ENCODE data around the gene TMEM273. TPM values are rescaled to one million over a fixed set of nuclear protein-coding genes. Genes with fewer than 3 reads are reported as not detected.

The TMEM273 gene
- total and polyA plus RNA-seq, 10 of the 15 experiments (the other 5 are each of a cell fraction or from before 2014, with no cell fraction given) = 10.3 to 46.3 (median 26.4) TPM

DNA sequence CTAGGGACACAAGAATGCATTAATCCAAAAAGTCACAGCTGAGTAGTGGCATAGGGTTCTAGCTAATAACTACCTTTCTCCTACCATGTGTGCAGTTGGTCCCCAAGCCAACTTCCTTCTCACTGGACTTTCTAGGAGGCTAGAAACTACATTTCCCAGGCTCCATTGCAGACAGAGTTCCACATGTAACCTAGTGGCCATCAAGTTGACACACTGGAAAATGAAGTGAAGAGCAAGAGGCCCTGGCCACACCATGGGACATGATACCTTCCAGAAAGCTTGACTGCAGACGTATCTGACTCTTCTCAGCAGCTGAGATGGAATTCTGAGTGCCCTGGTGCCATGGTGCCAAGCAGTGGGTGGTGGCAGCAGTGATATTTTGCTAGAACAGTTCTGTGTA lies 49.8 kb upstream of the TMEM273 start:
- FAIRE-seq (no peak), DNase-seq (ENCODE audit: low read depth, low spot score) (no peak), ATAC-seq (no peak)
- H3K36me3 ChIP-seq (ENCODE audit: control insufficient read depth in 2 of 2, insufficient read depth in 2 of 2, low read length in 1 of 2) = no peaks in the 10 kb centered on the region
- no peaks in the 10 kb centered on the region for H4K20me1 ChIP-seq (ENCODE audit: control insufficient read depth, insufficient read depth)
- no peaks in the 10 kb centered on the region for H3K79me2 ChIP-seq (ENCODE audit: control insufficient read depth, insufficient read depth, low read length)
- POLR2A ChIA-PET = no interaction called here
- no TSS peak for BruUV-seq (replicated peaks)
- RAD21 ChIA-PET (ENCODE audit: unreplicated experiment) = no interaction called here
- H3K9ac ChIP-seq (ENCODE audit: control insufficient read depth, insufficient read depth, low read length) = no peak overlapping the region
- no peak overlapping the region for H3K27ac ChIP-seq (ENCODE audit: control insufficient read depth, insufficient read depth)
- H3K4me2 ChIP-seq (ENCODE audit: control insufficient read depth, insufficient read depth) = no peak overlapping the region
- SMC1A ChIA-PET (ENCODE audit: uncharacterized antibody, unreplicated experiment) = no interaction called here
- WGBS (ENCODE audit: insufficient coverage, insufficient replicate concordance, low lambda C conversion rate, missing lambda C conversion rate) = 0% methylated on average over 1 of the region's 1 CpG
- H2AFZ ChIP-seq (ENCODE audit: control insufficient read depth, low read depth, low read length) = no peak overlapping the region
- H3K4me3 ChIP-seq = no peak overlapping the region
- CTCF ChIA-PET = no interaction called here
- intact Hi-C loops (cut with micrococcal nuclease; ENCODE audit: unreplicated experiment) = no loop called here
- H3K4me1 ChIP-seq (ENCODE audit: control insufficient read depth, insufficient read depth, low read length) = no peaks in the 10 kb centered on the region
- H3K9me3 ChIP-seq (replicated peaks; ENCODE audit: control insufficient read depth, insufficient read depth, low read length) = no peaks in the 10 kb centered on the region
- peak; percentile 25 for TF ChIP-seq SIX5 (IDR thresholded peaks at IDR 0.05; ENCODE audit: low read depth, low read length, severe bottlenecking)
- TF ChIP-seq LARP7 (IDR thresholded peaks at IDR 0.05) = no peak
- no peaks in the 10 kb centered on the region for H3K27me3 ChIP-seq (replicated peaks in 1 of 2; ENCODE audit: control insufficient read depth in 2 of 2, insufficient read depth in 2 of 2, low read length in 1 of 2)
- in situ Hi-C loops (cut with MboI) = no loop called here

DNA sequence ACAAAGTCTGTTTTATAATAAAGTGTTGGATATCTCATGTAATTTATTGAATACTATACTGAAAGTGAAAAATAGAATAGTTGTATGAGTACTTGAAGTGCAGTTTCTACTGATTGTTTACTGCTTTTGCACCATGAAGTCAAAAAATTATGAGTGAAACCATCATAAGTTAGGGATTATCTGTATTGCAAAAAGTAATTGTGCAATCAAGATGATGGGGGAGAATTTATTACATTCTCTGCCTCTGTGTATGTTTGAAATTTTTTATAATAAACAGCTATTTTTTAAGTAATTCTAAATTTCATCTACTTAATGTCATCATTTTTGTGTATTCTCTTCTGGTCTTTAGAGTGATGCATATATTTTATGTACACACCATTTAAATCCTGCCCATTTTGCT lies 47.2 kb upstream of the TMEM273 start:
- TF ChIP-seq, protein P1, sequence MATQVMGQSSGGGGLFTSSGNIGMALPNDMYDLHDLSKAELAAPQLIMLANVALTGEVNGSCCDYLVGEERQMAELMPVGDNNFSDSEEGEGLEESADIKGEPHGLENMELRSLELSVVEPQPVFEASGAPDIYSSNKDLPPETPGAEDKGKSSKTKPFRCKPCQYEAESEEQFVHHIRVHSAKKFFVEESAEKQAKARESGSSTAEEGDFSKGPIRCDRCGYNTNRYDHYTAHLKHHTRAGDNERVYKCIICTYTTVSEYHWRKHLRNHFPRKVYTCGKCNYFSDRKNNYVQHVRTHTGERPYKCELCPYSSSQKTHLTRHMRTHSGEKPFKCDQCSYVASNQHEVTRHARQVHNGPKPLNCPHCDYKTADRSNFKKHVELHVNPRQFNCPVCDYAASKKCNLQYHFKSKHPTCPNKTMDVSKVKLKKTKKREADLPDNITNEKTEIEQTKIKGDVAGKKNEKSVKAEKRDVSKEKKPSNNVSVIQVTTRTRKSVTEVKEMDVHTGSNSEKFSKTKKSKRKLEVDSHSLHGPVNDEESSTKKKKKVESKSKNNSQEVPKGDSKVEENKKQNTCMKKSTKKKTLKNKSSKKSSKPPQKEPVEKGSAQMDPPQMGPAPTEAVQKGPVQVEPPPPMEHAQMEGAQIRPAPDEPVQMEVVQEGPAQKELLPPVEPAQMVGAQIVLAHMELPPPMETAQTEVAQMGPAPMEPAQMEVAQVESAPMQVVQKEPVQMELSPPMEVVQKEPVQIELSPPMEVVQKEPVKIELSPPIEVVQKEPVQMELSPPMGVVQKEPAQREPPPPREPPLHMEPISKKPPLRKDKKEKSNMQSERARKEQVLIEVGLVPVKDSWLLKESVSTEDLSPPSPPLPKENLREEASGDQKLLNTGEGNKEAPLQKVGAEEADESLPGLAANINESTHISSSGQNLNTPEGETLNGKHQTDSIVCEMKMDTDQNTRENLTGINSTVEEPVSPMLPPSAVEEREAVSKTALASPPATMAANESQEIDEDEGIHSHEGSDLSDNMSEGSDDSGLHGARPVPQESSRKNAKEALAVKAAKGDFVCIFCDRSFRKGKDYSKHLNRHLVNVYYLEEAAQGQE (IDR thresholded peaks at IDR 0.05; ENCODE audit: low read depth, low read length) = no peak
- no peak for TF ChIP-seq NFIC (IDR thresholded peaks at IDR 0.05; ENCODE audit: low read depth, low read length)
- TF ChIP-seq MTA2 (IDR thresholded peaks at IDR 0.05; ENCODE audit: low read depth) = no peak
- TF ChIP-seq, protein P2, sequence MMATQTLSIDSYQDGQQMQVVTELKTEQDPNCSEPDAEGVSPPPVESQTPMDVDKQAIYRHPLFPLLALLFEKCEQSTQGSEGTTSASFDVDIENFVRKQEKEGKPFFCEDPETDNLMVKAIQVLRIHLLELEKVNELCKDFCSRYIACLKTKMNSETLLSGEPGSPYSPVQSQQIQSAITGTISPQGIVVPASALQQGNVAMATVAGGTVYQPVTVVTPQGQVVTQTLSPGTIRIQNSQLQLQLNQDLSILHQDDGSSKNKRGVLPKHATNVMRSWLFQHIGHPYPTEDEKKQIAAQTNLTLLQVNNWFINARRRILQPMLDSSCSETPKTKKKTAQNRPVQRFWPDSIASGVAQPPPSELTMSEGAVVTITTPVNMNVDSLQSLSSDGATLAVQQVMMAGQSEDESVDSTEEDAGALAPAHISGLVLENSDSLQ (IDR thresholded peaks at IDR 0.05) = no peak
- TF ChIP-seq, protein P3, sequence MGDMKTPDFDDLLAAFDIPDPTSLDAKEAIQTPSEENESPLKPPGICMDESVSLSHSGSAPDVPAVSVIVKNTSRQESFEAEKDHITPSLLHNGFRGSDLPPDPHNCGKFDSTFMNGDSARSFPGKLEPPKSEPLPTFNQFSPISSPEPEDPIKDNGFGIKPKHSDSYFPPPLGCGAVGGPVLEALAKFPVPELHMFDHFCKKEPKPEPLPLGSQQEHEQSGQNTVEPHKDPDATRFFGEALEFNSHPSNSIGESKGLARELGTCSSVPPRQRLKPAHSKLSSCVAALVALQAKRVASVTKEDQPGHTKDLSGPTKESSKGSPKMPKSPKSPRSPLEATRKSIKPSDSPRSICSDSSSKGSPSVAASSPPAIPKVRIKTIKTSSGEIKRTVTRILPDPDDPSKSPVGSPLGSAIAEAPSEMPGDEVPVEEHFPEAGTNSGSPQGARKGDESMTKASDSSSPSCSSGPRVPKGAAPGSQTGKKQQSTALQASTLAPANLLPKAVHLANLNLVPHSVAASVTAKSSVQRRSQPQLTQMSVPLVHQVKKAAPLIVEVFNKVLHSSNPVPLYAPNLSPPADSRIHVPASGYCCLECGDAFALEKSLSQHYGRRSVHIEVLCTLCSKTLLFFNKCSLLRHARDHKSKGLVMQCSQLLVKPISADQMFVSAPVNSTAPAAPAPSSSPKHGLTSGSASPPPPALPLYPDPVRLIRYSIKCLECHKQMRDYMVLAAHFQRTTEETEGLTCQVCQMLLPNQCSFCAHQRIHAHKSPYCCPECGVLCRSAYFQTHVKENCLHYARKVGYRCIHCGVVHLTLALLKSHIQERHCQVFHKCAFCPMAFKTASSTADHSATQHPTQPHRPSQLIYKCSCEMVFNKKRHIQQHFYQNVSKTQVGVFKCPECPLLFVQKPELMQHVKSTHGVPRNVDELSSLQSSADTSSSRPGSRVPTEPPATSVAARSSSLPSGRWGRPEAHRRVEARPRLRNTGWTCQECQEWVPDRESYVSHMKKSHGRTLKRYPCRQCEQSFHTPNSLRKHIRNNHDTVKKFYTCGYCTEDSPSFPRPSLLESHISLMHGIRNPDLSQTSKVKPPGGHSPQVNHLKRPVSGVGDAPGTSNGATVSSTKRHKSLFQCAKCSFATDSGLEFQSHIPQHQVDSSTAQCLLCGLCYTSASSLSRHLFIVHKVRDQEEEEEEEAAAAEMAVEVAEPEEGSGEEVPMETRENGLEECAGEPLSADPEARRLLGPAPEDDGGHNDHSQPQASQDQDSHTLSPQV (IDR thresholded peaks at IDR 0.05) = no peak
- no peak overlapping the region for H3K4me2 ChIP-seq (ENCODE audit: control insufficient read depth, insufficient read depth)
- RAD21 ChIA-PET (ENCODE audit: unreplicated experiment) = no interaction called here
- H3K27me3 ChIP-seq (replicated peaks in 1 of 2; ENCODE audit: control insufficient read depth in 2 of 2, insufficient read depth in 2 of 2, low read length in 1 of 2) = no peaks in the 10 kb centered on the region; a peak in 1 of 4 replicates
- DNase-seq (ENCODE audit: low read depth, low spot score) (no peak), FAIRE-seq (no peak), ATAC-seq (no peak)
- CTCF ChIA-PET = no interaction called here
- in situ Hi-C loops (cut with MboI) (no loop called here), intact Hi-C loops (cut with micrococcal nuclease; ENCODE audit: unreplicated experiment) (no loop called here)
- no peaks in the 10 kb centered on the region for H4K20me1 ChIP-seq (ENCODE audit: control insufficient read depth, insufficient read depth)
- H3K9me3 ChIP-seq (replicated peaks; ENCODE audit: control insufficient read depth, insufficient read depth, low read length) = no peaks in the 10 kb centered on the region
- no peaks in the 10 kb centered on the region for H3K79me2 ChIP-seq (ENCODE audit: control insufficient read depth, insufficient read depth, low read length)
- H3K4me3 ChIP-seq = no peak overlapping the region
- H3K36me3 ChIP-seq (ENCODE audit: control insufficient read depth in 2 of 2, insufficient read depth in 2 of 2, low read length in 1 of 2) = no peaks in the 10 kb centered on the region
- POLR2A ChIA-PET = no interaction called here
- H3K27ac ChIP-seq (ENCODE audit: control insufficient read depth, insufficient read depth) = no peak overlapping the region
- no peak overlapping the region for H2AFZ ChIP-seq (ENCODE audit: control insufficient read depth, low read depth, low read length)
- SMC1A ChIA-PET (ENCODE audit: uncharacterized antibody, unreplicated experiment) = interaction anchor here (0.7 to 1.1 kb wide), 2 partner anchors 8 to 304 kb away, joined by 3 to 4 read pairs; no protein-coding TSS in a partner anchor
- H3K4me1 ChIP-seq (ENCODE audit: control insufficient read depth, insufficient read depth, low read length) = no peaks in the 10 kb centered on the region
- no peak overlapping the region for H3K9ac ChIP-seq (ENCODE audit: control insufficient read depth, insufficient read depth, low read length)
- no TSS peak for BruUV-seq (replicated peaks)

Data from GM12878 (cell line).